Measurements from ENCODE around the gene DDX25. TPM values are rescaled to one million over a fixed set of nuclear protein-coding genes. Genes with fewer than 3 reads are reported as not detected.
A peak's percentile ranks its signal among the peaks of the same experiment; 100 is the strongest.

The DDX25 gene
- total and polyA plus RNA-seq, 2 of the 8 experiments (the other 6 are each of a cell fraction or from before 2014, with no cell fraction given): 17.6 to 17.9 TPM

GRCh38 chr11:125902927-125903710 lies 1.2 kb upstream of the DDX25 start, which contains the start of gene PUS3 (continued):
- TF ChIP-seq CHD7 (IDR thresholded peaks at IDR 0.05; ENCODE audit: insufficient replicate concordance, low read length) (no peak), CHD2 (IDR thresholded peaks at IDR 0.05; ENCODE audit: low read length) (no peak), BCL11A (IDR thresholded peaks at IDR 0.05; ENCODE audit: low read depth in 2 of 2, low read length in 2 of 2) (no peak), ATF2 (IDR thresholded peaks at IDR 0.05; ENCODE audit: low read length) (no peak), POLR2A (IDR thresholded peaks at IDR 0.05; ENCODE audit: control extremely low read depth in 1 of 2, low read depth in 2 of 2, low read length in 2 of 2) (peak; percentile 40 to 49), ASH2L (IDR thresholded peaks at IDR 0.05; ENCODE audit: low read length) (peak; percentile 68), RFX5 (IDR thresholded peaks at IDR 0.05; ENCODE audit: borderline replicate concordance, low read depth, low read length) (no peak), CBX8 (IDR thresholded peaks at IDR 0.05; ENCODE audit: borderline replicate concordance, low read depth, low read length) (no peak), SAP30 (IDR thresholded peaks at IDR 0.05; ENCODE audit: insufficient read depth, insufficient replicate concordance, low read length) (peak; percentile 94)
